IMR-90 (cell line): Measurements from ENCODE around the gene ACTA1. TPM values are rescaled to one million over a fixed set of nuclear protein-coding genes. Genes with fewer than 3 reads are reported as not detected.
A peak's percentile ranks its signal among the peaks of the same experiment; 100 is the strongest.

Experiments used
- ATAC-seq: fragments of 200-7000 bp; cut with Tn5 transposase; 2 replicates; pipeline ENCODE4 v1.9.1; 2020; ENCODE audit warnings: low read depth, mild to moderate bottlenecking, moderate library complexity
- BruUV-seq: library from RNA; stranded (reverse); fragments of 400-500 nt; replicated peaks from 2 replicates; lab custom pipeline; 2021; lab: Mats Ljungman, UMichigan
- CTCF ChIA-PET: fragments of 300-600 bp; formaldehyde crosslinking; extraction: SDS; loops from one replicate; lab custom pipeline; 2021; ENCODE audit warnings: antibody characterized with exemption; lab: Yijun Ruan, JAX
- POLR2A ChIA-PET: fragments of 300-600 bp; sonication (Branson Sonifier 250); formaldehyde crosslinking; loops from one replicate; lab custom pipeline; 2022; ENCODE audit warnings: antibody characterized with exemption; ENCODE audit not compliant: unreplicated experiment; lab: Charles Lee
- DNase-seq: peaks from one replicate; pipeline ENCODE4 v3.0.0; 2013
- H2AFZ ChIP-seq: replicated peaks from 2 replicates; pipeline ENCODE3; 2013; ENCODE audit warnings: low read length, mild to moderate bottlenecking; ENCODE audit not compliant: poor library complexity
- H2AK5ac ChIP-seq: 2 replicates; pipeline ENCODE4 v1.6.1; 2013; ENCODE audit warnings: low read depth, low read length, inconsistent platforms
- H2AK9ac ChIP-seq: replicated peaks from 2 replicates; pipeline ENCODE3; 2013; ENCODE audit warnings: mild to moderate bottlenecking, low read depth, low read length, moderate library complexity; ENCODE audit not compliant: poor library complexity
- H2BK120ac ChIP-seq: 2 replicates; pipeline ENCODE4 v1.6.1; 2013; ENCODE audit warnings: low read depth, low read length, inconsistent platforms
- H2BK15ac ChIP-seq: 3 replicates; pipeline ENCODE4 v1.6.1; 2013; ENCODE audit warnings: low read depth, low read length, inconsistent platforms
- H2BK20ac ChIP-seq: 2 replicates; pipeline ENCODE4 v1.6.1; 2013; ENCODE audit warnings: low read depth, mild to moderate bottlenecking, inconsistent platforms, low read length, moderate library complexity
- H2BK5ac ChIP-seq: 2 replicates; pipeline ENCODE4 v1.6.1; 2013; ENCODE audit warnings: mild to moderate bottlenecking, low read depth, low read length, inconsistent platforms; ENCODE audit not compliant: poor library complexity, severe bottlenecking
- H3K14ac ChIP-seq: replicated peaks from 2 replicates; pipeline ENCODE4 v1.6.1; 2013; ENCODE audit warnings: low read depth, low read length, inconsistent platforms
- H3K18ac ChIP-seq: 2 replicates; pipeline ENCODE4 v1.6.1; 2013; ENCODE audit warnings: low read depth, low read length, control low read depth
- H3K23ac ChIP-seq: 2 replicates; pipeline ENCODE4 v1.6.1; 2013; ENCODE audit warnings: low read depth, low read length, inconsistent platforms
- H3K27ac ChIP-seq: 2 replicates; pipeline ENCODE4 v1.5.1; 2013; ENCODE audit warnings: mild to moderate bottlenecking, control low read depth, low read length; ENCODE audit not compliant: insufficient read depth
- H3K27me3 ChIP-seq: 2 replicates; pipeline ENCODE4 v1.6.1; 2013; ENCODE audit warnings: low read length; ENCODE audit not compliant: control insufficient read depth, insufficient read depth
- H3K36me3 ChIP-seq: 2 replicates; pipeline ENCODE4 v1.6.1; 2013; ENCODE audit warnings: low read length, mixed read lengths; ENCODE audit not compliant: control insufficient read depth, insufficient read depth
- H3K4ac ChIP-seq: 2 replicates; pipeline ENCODE4 v1.6.1; 2013; ENCODE audit warnings: low read depth, low read length, inconsistent platforms
- H3K4me1 ChIP-seq: 2 replicates; pipeline ENCODE4 v1.6.1; 2013; ENCODE audit warnings: low read length, mixed read lengths; ENCODE audit not compliant: control insufficient read depth, insufficient read depth
- H3K4me2 ChIP-seq: 2 replicates; pipeline ENCODE4 v1.6.1; 2013; ENCODE audit warnings: low read depth, mild to moderate bottlenecking, control low read depth, low read length, moderate library complexity
- H3K4me3 ChIP-seq: 2 replicates; pipeline ENCODE4 v1.5.1; 2013; ENCODE audit warnings: low read depth, mild to moderate bottlenecking, control low read depth, low read length, moderate library complexity; ENCODE audit not compliant: insufficient read depth
- H3K56ac ChIP-seq: 2 replicates; pipeline ENCODE4 v1.6.1; 2013; ENCODE audit warnings: low read length, inconsistent platforms; ENCODE audit not compliant: insufficient read depth; ENCODE audit errors: extremely low read depth
- H3K79me1 ChIP-seq, 2 experiments: 2 replicates each; pipeline ENCODE4 v1.6.1; 2013; ENCODE audit warnings: low read length in 2 of 2, inconsistent platforms in 1 of 2, low read depth in 1 of 2
- H3K9ac ChIP-seq: 2 replicates; pipeline ENCODE4 v1.6.1; 2013; ENCODE audit warnings: low read depth, low read length, control low read depth
- H3K9me1 ChIP-seq: 2 replicates; pipeline ENCODE4 v1.6.1; 2013; ENCODE audit warnings: low read length, inconsistent platforms; ENCODE audit not compliant: insufficient read depth
- H3K9me3 ChIP-seq: 2 replicates; pipeline ENCODE4 v1.6.1; 2013; ENCODE audit warnings: low read length; ENCODE audit not compliant: control insufficient read depth, insufficient read depth
- H4K20me1 ChIP-seq: 2 replicates; pipeline ENCODE4 v1.6.1; 2013; ENCODE audit warnings: low read length, inconsistent platforms; ENCODE audit not compliant: insufficient read depth
- H4K5ac ChIP-seq: 2 replicates; pipeline ENCODE4 v1.6.1; 2013; ENCODE audit warnings: mild to moderate bottlenecking, low read depth, low read length, control low read depth
- H4K8ac ChIP-seq, 2 experiments: 2 replicates each; pipeline ENCODE4 v1.6.1; 2013; ENCODE audit warnings: low read depth in 2 of 2, low read length in 2 of 2, control low read depth in 1 of 2, inconsistent platforms in 1 of 2
- H4K91ac ChIP-seq: 2 replicates; pipeline ENCODE4 v1.6.1; 2013; ENCODE audit warnings: low read depth, low read length, inconsistent platforms; ENCODE audit not compliant: insufficient read depth
- CHD1 ChIP-seq: IDR thresholded peaks from 2 replicates; pipeline ENCODE4 v1.6.1; 2012; ENCODE audit warnings: low read depth, low read length, improper control_type of control experiment
- MAZ ChIP-seq: IDR thresholded peaks from 2 replicates; pipeline ENCODE4 v1.6.1; 2012; ENCODE audit warnings: low read depth, mild to moderate bottlenecking, low read length, improper control_type of control experiment, moderate library complexity, borderline replicate concordance
- RFX5 ChIP-seq: IDR thresholded peaks from 2 replicates; pipeline ENCODE4 v1.8.0; 2012; ENCODE audit warnings: low read depth, mild to moderate bottlenecking, low read length, moderate library complexity
- SMC3 ChIP-seq: fragments of 150-350 bp; IDR thresholded peaks from 2 replicates; pipeline ENCODE4 v1.6.1; 2016; ENCODE audit warnings: low read depth, mild to moderate bottlenecking, antibody characterized with exemption, low read length, moderate library complexity
- WGBS, 2 experiments: methylation state at CpG; one replicate each; pipeline versions ENCODE4 v1.1.5 to v1.1.7; 2013; ENCODE audit warnings: missing lambda C conversion rate in 2 of 2; ENCODE audit not compliant: insufficient read length in 1 of 2; ENCODE audit errors: extremely low coverage in 2 of 2; 5-methylcytosine and 5-hydroxymethylcytosine counted together
- dilution Hi-C: fragments of 300-500 bp; cut with HindIII; formaldehyde crosslinking; loops from one replicate; pipeline ENCODE4 v1.14.3; 2018; ENCODE audit warnings: low sequenced_read_pairs; ENCODE audit not compliant: unreplicated experiment
- in situ Hi-C: fragments of 300-500 bp; cut with MboI; formaldehyde crosslinking; loops from 3 replicates; pipeline ENCODE4 v1.14.3; 2019; ENCODE audit warnings: low sequenced_read_pairs, inconsistent platforms, mixed read lengths
- intact Hi-C: fragments of 100-400 bp; cut with micrococcal nuclease; formaldehyde crosslinking; loops from 2 replicates; pipeline ENCODE4 v1.10.0; 2022
- polyA plus RNA-seq, 3 experiments: library from polyadenylated mRNA; depleted of rRNA; stranded (reverse); fragments of >200 nt; gene quantifications; 2 replicates each; pipeline ENCODE4 v1.2.3, GENCODE V29; 2012; ENCODE audit warnings: low replicate concordance in 1 of 3
- total RNA-seq: library from RNA; depleted of rRNA; stranded (reverse); fragments of >200 nt; gene quantifications from 2 replicates; pipeline ENCODE4 v1.2.3, GENCODE V29; 2012

The ACTA1 gene
- total and polyA plus RNA-seq, 2 of the 4 experiments (the other 2 are of a cell fraction) = not detected

DNA sequence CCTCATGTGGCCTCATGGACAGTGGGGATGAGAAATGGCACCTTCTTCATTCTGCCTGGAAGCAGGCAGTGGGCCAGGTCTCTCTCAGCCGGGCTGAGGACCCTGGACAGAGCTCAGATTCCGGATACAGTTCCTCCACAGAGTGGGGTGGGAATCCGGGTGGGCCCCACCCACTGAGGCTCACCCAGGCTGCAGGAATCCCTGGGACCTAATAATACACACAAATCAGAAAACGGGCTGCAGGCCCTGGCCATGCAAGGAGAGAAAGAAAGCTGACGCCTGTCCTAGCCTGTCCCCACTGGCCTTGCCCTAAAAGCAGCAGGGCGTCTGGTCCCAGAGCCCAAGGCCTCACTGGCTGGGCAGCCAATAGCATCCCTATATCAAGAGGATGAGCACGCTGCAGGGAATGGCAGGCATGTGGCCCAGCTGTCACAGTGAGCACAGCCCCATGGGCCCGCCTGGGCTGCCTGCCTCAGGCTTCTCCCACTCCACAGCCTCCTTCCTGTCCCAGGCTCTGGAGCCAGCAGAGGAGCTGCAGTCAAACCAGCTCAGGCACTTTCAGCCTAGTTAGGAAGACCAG lies 25.3 kb downstream of the ACTA1 start:
- H2AK9ac ChIP-seq = peak overlapping the region; percentile 66
- no peak overlapping the region for H3K4ac ChIP-seq
- H2AFZ ChIP-seq = peak overlapping the region; percentile 53
- in situ Hi-C loops (no loop called here), intact Hi-C loops (loop anchor here (5.0 kb wide), 1 partner anchor 61 kb away; no protein-coding TSS in a partner anchor), dilution Hi-C loops (no loop called here)
- no peak overlapping the region for H3K56ac ChIP-seq
- H3K4me3 ChIP-seq = no peak overlapping the region
- H3K18ac ChIP-seq = no peak overlapping the region
- no peak overlapping the region for H3K9ac ChIP-seq
- no peak overlapping the region for H4K91ac ChIP-seq
- H4K5ac ChIP-seq = no peak overlapping the region
- no peaks in the 10 kb centered on the region for H3K36me3 ChIP-seq
- H3K27me3 ChIP-seq = peaks cover 36% of the 10 kb centered on the region
- no peak overlapping the region for H2BK120ac ChIP-seq
- H3K27ac ChIP-seq = no peak overlapping the region
- ATAC-seq (peak; percentile 60), DNase-seq (peak; percentile 7)
- no TSS peak for BruUV-seq
- no peak overlapping the region for H3K14ac ChIP-seq
- no peak overlapping the region for H2BK5ac ChIP-seq
- ChIA-PET CTCF (no interaction called here), POLR2A (no interaction called here)
- H2BK20ac ChIP-seq = no peak overlapping the region
- no peak overlapping the region for H2BK15ac ChIP-seq
- WGBS, 2 experiments = 37% methylated on average over 2 of the region's 8 CpGs; no CpG with 5 or more reads in 1 of the 2 experiments
- H3K23ac ChIP-seq = no peak overlapping the region
- H4K20me1 ChIP-seq = no peaks in the 10 kb centered on the region
- H3K4me1 ChIP-seq = peaks cover 7% of the 10 kb centered on the region; the same call in 1 of the 2 replicates
- peak; percentile 77 for TF ChIP-seq RFX5
- no peak for TF ChIP-seq CHD1
- TF ChIP-seq SMC3 = no peak
- TF ChIP-seq MAZ = no peak
- H4K8ac ChIP-seq = no peak overlapping the region
- no peak overlapping the region for H3K4me2 ChIP-seq
- H3K79me1 ChIP-seq = no peaks in the 10 kb centered on the region
- no peak overlapping the region for H2AK5ac ChIP-seq
- peaks cover 4% of the 10 kb centered on the region; the same call in 1 of the 2 replicates for H3K9me1 ChIP-seq
- H3K9me3 ChIP-seq = no peaks in the 10 kb centered on the region
